SK-N-SH treated with all-trans-retinoic acid at 6 μM for 48 hours (cell line): ENCODE data around the gene PHIP.
"Not testable (repeated sequence)": the region's sequence is repeated elsewhere in the genome, so short reads cannot be mapped to it uniquely, and the experiment has no call there.

Source experiments
- ATAC-seq: fragments of 200-7000 bp; cut with Tn5 transposase; 3 replicates; pipeline ENCODE4 v1.9.1; 2020; ENCODE audit warnings: mild to moderate bottlenecking, moderate library complexity
- TCF4 ChIP-seq: fragments of 250-450 bp; sonication (Bioruptor Pico); IDR thresholded peaks from 2 replicates; pipeline ENCODE4 v1.8.0; 2021; ENCODE audit warnings: mild to moderate bottlenecking, moderate library complexity, borderline replicate concordance
- ZNF565 ChIP-seq: fragments of 450-650 bp; formaldehyde crosslinking; conservative IDR thresholded peaks from 2 replicates; pipeline ENCODE4 v1.5.0; 2020; ENCODE audit warnings: low read depth, mild to moderate bottlenecking, moderate library complexity
- TF ChIP-seq, protein P1 (sequence below): fragments of 250-450 bp; sonication (Bioruptor Pico); IDR thresholded peaks from 2 replicates; pipeline ENCODE4 v1.5.0; 2020; ENCODE audit warnings: mild to moderate bottlenecking, moderate library complexity

The PHIP gene

DNA sequence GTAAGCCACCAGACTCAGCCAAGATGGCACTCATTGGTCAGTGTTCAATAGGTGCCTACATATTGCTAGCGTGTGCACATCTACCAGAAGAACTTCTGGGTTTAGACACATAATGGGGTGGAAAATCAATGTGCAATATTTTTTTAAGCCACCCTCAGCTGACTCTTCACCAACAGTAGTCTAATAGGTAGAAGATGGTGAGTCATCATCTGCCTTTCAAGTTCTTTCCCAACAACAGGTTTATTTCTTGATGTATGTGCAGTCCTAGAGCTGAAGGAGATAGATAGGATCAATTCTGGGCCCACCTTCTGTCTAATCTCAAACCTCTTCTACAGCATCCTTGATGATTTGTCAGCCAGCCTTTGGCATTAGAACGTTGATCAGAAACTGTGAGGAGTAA, 169.4 kb downstream of the PHIP start:
- no peak for ATAC-seq
- no peak for TF ChIP-seq TCF4 (CRISPR knock-in tag)
- TF ChIP-seq, all 23 proteins: peak for 0

DNA sequence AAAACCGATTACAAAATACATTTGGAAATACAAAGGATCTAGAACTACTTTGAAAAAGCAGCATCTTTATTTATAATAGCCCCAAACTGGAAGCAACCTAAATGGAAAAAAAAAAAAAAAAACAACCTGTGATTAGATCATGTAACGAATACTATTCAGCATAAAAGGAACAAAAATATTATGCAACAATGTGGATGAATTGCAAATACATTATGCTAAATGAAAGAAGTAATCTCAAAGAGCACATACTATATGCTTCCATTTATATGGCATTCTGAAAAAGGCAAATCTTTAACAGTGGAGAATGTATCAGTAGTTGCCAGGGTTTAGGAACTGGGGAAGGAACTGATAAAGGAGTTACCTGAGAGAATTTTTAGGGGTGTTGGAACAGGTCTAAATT, 181.8 kb downstream of the PHIP start:
- ATAC-seq = no peak
- no peak for TF ChIP-seq ZNF565 (CRISPR knock-in tag)
- no peak for TF ChIP-seq TCF4 (CRISPR knock-in tag)
- TF ChIP-seq, protein P1, sequence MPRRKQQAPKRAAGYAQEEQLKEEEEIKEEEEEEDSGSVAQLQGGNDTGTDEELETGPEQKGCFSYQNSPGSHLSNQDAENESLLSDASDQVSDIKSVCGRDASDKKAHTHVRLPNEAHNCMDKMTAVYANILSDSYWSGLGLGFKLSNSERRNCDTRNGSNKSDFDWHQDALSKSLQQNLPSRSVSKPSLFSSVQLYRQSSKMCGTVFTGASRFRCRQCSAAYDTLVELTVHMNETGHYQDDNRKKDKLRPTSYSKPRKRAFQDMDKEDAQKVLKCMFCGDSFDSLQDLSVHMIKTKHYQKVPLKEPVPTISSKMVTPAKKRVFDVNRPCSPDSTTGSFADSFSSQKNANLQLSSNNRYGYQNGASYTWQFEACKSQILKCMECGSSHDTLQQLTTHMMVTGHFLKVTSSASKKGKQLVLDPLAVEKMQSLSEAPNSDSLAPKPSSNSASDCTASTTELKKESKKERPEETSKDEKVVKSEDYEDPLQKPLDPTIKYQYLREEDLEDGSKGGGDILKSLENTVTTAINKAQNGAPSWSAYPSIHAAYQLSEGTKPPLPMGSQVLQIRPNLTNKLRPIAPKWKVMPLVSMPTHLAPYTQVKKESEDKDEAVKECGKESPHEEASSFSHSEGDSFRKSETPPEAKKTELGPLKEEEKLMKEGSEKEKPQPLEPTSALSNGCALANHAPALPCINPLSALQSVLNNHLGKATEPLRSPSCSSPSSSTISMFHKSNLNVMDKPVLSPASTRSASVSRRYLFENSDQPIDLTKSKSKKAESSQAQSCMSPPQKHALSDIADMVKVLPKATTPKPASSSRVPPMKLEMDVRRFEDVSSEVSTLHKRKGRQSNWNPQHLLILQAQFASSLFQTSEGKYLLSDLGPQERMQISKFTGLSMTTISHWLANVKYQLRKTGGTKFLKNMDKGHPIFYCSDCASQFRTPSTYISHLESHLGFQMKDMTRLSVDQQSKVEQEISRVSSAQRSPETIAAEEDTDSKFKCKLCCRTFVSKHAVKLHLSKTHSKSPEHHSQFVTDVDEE (CRISPR knock-in tag) = no peak

GRCh38 chr6:78889901-78890300, 188.2 kb downstream of the PHIP start:
- not testable (repeated sequence) for ATAC-seq
